Mesendoderm (in vitro differentiated cells): Measurements from ENCODE around the gene FCN3.

Experiments used
- DNase-seq: peaks from one replicate; pipeline ENCODE4 v3.0.0; 2013
- H2AK5ac ChIP-seq: 2 replicates; pipeline ENCODE4 v1.6.1; 2013; ENCODE audit warnings: low read length, inconsistent platforms
- H2BK120ac ChIP-seq: 2 replicates; pipeline ENCODE4 v1.6.1; 2013; ENCODE audit warnings: low read depth, mild to moderate bottlenecking, low read length, moderate library complexity, mixed read lengths
- H2BK15ac ChIP-seq: replicated peaks from 2 replicates; pipeline ENCODE4 v1.6.1; 2013; ENCODE audit warnings: low read depth, mild to moderate bottlenecking, moderate library complexity
- H2BK5ac ChIP-seq: 2 replicates; pipeline ENCODE4 v1.6.1; 2013; ENCODE audit warnings: low read length, inconsistent platforms
- H3K18ac ChIP-seq: 2 replicates; pipeline ENCODE4 v1.6.1; 2013; ENCODE audit warnings: mild to moderate bottlenecking, low read length, mixed read lengths
- H3K23ac ChIP-seq: one replicate; pipeline ENCODE4 v1.6.1; 2013; ENCODE audit warnings: low read length
- H3K27ac ChIP-seq: 2 replicates; pipeline ENCODE4 v1.5.1; 2013; ENCODE audit warnings: low read depth, mild to moderate bottlenecking, inconsistent platforms, low read length, moderate library complexity
- H3K27me3 ChIP-seq: 2 replicates; pipeline ENCODE4 v1.6.1; 2013; ENCODE audit warnings: low read length, control low read depth, mild to moderate bottlenecking, inconsistent platforms; ENCODE audit not compliant: insufficient read depth, poor library complexity
- H3K36me3 ChIP-seq: 2 replicates; pipeline ENCODE4 v1.6.1; 2013; ENCODE audit warnings: low read length, inconsistent platforms; ENCODE audit not compliant: control insufficient read depth, insufficient read depth
- H3K4ac ChIP-seq: one replicate; pipeline ENCODE4 v1.6.1; 2013; ENCODE audit warnings: low read depth, mild to moderate bottlenecking, low read length, moderate library complexity
- H3K4me1 ChIP-seq: 2 replicates; pipeline ENCODE4 v1.6.1; 2013; ENCODE audit warnings: low read depth, low read length, inconsistent platforms; ENCODE audit not compliant: control insufficient read depth
- H3K4me2 ChIP-seq: 2 replicates; pipeline ENCODE4 v1.6.1; 2013; ENCODE audit warnings: low read length
- H3K4me3 ChIP-seq: 2 replicates; pipeline ENCODE4 v1.5.1; 2013; ENCODE audit warnings: mild to moderate bottlenecking, low read length
- H3K56ac ChIP-seq: one replicate; pipeline ENCODE4 v1.6.1; 2013; ENCODE audit warnings: low read length
- H3K79me1 ChIP-seq: 2 replicates; pipeline ENCODE4 v1.6.1; 2013; ENCODE audit warnings: low read length, inconsistent platforms
- H3K79me2 ChIP-seq: 2 replicates; pipeline ENCODE4 v1.6.1; 2013; ENCODE audit warnings: mild to moderate bottlenecking, low read length; ENCODE audit not compliant: control insufficient read depth, insufficient read depth
- H3K9ac ChIP-seq: 2 replicates; pipeline ENCODE4 v1.6.1; 2013; ENCODE audit warnings: low read length, inconsistent platforms
- H4K5ac ChIP-seq: one replicate; pipeline ENCODE4 v1.6.1; 2013; ENCODE audit warnings: low read length
- H4K8ac ChIP-seq: one replicate; pipeline ENCODE4 v1.6.1; 2013; ENCODE audit warnings: low read depth, mild to moderate bottlenecking, control low read depth, low read length, moderate library complexity
- WGBS: extraction: QIAGEN DNeasy Blood & Tissue Kit; methylation state at CpG from one replicate; pipeline ENCODE4 v1.1.7; 2013; ENCODE audit warnings: low lambda C conversion rate, missing lambda C conversion rate; ENCODE audit not compliant: insufficient coverage; ENCODE audit errors: extremely low coverage; 5-methylcytosine and 5-hydroxymethylcytosine counted together

The FCN3 gene

GRCh38 chr1:27345272-27345671 is 29.4 kb downstream of the FCN3 start:
- no CpG with 5 or more reads among the region's 12 CpGs for WGBS
- Histone ChIP-seq H3K27ac (no peak overlapping the region), H3K79me1 (peaks cover 2% of the 10 kb centered on the region), H3K4me1 (peaks cover 3% of the 10 kb centered on the region), H3K56ac (no peak overlapping the region), H2BK5ac (no peak overlapping the region), H3K18ac (no peak overlapping the region), H4K8ac (no peak overlapping the region), H3K4ac (no peak overlapping the region), H2AK5ac (no peak overlapping the region), H3K36me3 (no peaks in the 10 kb centered on the region), H3K4me2 (no peak overlapping the region), H2BK15ac (no peak overlapping the region), H3K23ac (no peak overlapping the region), H3K79me2 (no peaks in the 10 kb centered on the region), H2BK120ac (no peak overlapping the region), H3K27me3 (no peaks in the 10 kb centered on the region), H3K9ac (no peak overlapping the region), H4K5ac (no peak overlapping the region), H3K4me3 (no peak overlapping the region)
- no peak for DNase-seq

- no peak overlapping the region for H4K5ac ChIP-seq
- H3K27ac ChIP-seq = no peak overlapping the region
- H3K4me1 ChIP-seq = peaks cover 5% of the 10 kb centered on the region
- no peak overlapping the region for H3K56ac ChIP-seq
- no peak overlapping the region for H2AK5ac ChIP-seq
- H4K8ac ChIP-seq = no peak overlapping the region
- no peak overlapping the region for H3K18ac ChIP-seq
- no peaks in the 10 kb centered on the region for H3K79me2 ChIP-seq
- H3K23ac ChIP-seq = no peak overlapping the region
- no peak overlapping the region for H2BK5ac ChIP-seq
- no peak overlapping the region for H3K4me3 ChIP-seq
- H3K4me2 ChIP-seq = no peak overlapping the region
- H3K9ac ChIP-seq = no peak overlapping the region
- no peak overlapping the region for H2BK120ac ChIP-seq
- H3K4ac ChIP-seq = no peak overlapping the region
- no peaks in the 10 kb centered on the region for H3K79me1 ChIP-seq
- WGBS = no CpG with 5 or more reads among the region's 5 CpGs
- no peaks in the 10 kb centered on the region for H3K27me3 ChIP-seq
- no peak for DNase-seq
- H2BK15ac ChIP-seq = no peak overlapping the region
- no peaks in the 10 kb centered on the region for H3K36me3 ChIP-seq
Measured at GRCh38 chr1:27343639-27344025, 31.0 kb downstream of the FCN3 start.

- H3K23ac ChIP-seq = no peak overlapping the region
- H3K79me2 ChIP-seq = no peaks in the 10 kb centered on the region
- no peak overlapping the region for H4K8ac ChIP-seq
- no peak overlapping the region for H3K18ac ChIP-seq
- no peak for DNase-seq
- peak overlapping the region; percentile 17 for H3K9ac ChIP-seq
- H3K4me1 ChIP-seq = peaks cover 5% of the 10 kb centered on the region
- H3K79me1 ChIP-seq = no peaks in the 10 kb centered on the region
- H3K4ac ChIP-seq = no peak overlapping the region
- H3K56ac ChIP-seq = peak overlapping the region; percentile 58
- H2BK15ac ChIP-seq = no peak overlapping the region
- no peak overlapping the region for H3K4me3 ChIP-seq
- no peak overlapping the region for H3K4me2 ChIP-seq
- H4K5ac ChIP-seq = no peak overlapping the region
- H3K27ac ChIP-seq = no peak overlapping the region
- no peaks in the 10 kb centered on the region for H3K36me3 ChIP-seq
- H2AK5ac ChIP-seq = no peak overlapping the region
- no peak overlapping the region for H2BK120ac ChIP-seq
- no peaks in the 10 kb centered on the region for H3K27me3 ChIP-seq
- WGBS = no CpG with 5 or more reads among the region's 31 CpGs
- no peak overlapping the region for H2BK5ac ChIP-seq
Measured at GRCh38 chr1:27342778-27343638, 31.6 kb downstream of the FCN3 start.

GRCh38 chr1:27342391-27342777 is 32.2 kb downstream of the FCN3 start:
- Histone ChIP-seq H3K4me3 (no peak overlapping the region), H3K4ac (no peak overlapping the region)
- no peak for DNase-seq

GRCh38 chr1:27341525-27342252 is 32.9 kb downstream of the FCN3 start, which contains the start of gene SYTL1:
Gene SYTL1, plus strand, starts transcription at chr1:27342022. Its CDS starts 3,313 bp downstream, at chr1:27345335.
- H3K27ac ChIP-seq = no peak within 1 kb of the TSS
- H3K4me2 ChIP-seq = peak within 1 kb of the TSS; percentile 33
- H3K18ac ChIP-seq = no peak within 1 kb of the TSS
- peak within 1 kb of the TSS; percentile 67 for H3K56ac ChIP-seq
- no peaks in the 10 kb centered on the region for H3K36me3 ChIP-seq
- peak; percentile 71 for DNase-seq
- no CpG with 5 or more reads among the region's 22 CpGs for WGBS
- no peak within 1 kb of the TSS for H4K5ac ChIP-seq
- H3K9ac ChIP-seq = peak within 1 kb of the TSS; percentile 49
- peaks cover 5% of the 10 kb centered on the region for H3K4me1 ChIP-seq
- no peaks in the 10 kb centered on the region for H3K79me2 ChIP-seq
- no peak within 1 kb of the TSS for H3K4me3 ChIP-seq
- no peak within 1 kb of the TSS for H3K4ac ChIP-seq
- no peak within 1 kb of the TSS for H4K8ac ChIP-seq
- H3K27me3 ChIP-seq = no peaks in the 10 kb centered on the region
- no peak within 1 kb of the TSS for H3K23ac ChIP-seq
- no peak within 1 kb of the TSS for H2BK15ac ChIP-seq
- H2AK5ac ChIP-seq = peak within 1 kb of the TSS; percentile 34
- no peak within 1 kb of the TSS for H2BK5ac ChIP-seq
- H2BK120ac ChIP-seq = no peak within 1 kb of the TSS
- H3K79me1 ChIP-seq = no peaks in the 10 kb centered on the region

More at GRCh38 chr1:27342391-27342777, 32.2 kb downstream of the FCN3 start:
- Histone ChIP-seq H4K5ac (no peak overlapping the region), H3K79me1 (no peaks in the 10 kb centered on the region), H3K23ac (no peak overlapping the region), H3K36me3 (no peaks in the 10 kb centered on the region), H2BK15ac (no peak overlapping the region), H3K27me3 (no peaks in the 10 kb centered on the region), H2BK120ac (no peak overlapping the region), H3K4me2 (no peak overlapping the region), H3K27ac (no peak overlapping the region), H4K8ac (no peak overlapping the region), H3K56ac (peak overlapping the region; percentile 67), H2AK5ac (no peak overlapping the region), H2BK5ac (no peak overlapping the region), H3K79me2 (no peaks in the 10 kb centered on the region), H3K9ac (peak overlapping the region; percentile 17), H3K4me1 (peaks cover 5% of the 10 kb centered on the region), H3K18ac (no peak overlapping the region)
- no CpG with 5 or more reads among the region's 8 CpGs for WGBS
